Thyroid gland (tissue), 4 donors: ENCODE results near the gene RELL1.

ENCODE experiments used
- CTCF ChIP-seq, 6 experiments: fragments of 200-600 bp in 3 of 6; fragments of 450-650 bp in 3 of 6; sonication (generic) in 3 of 6; IDR thresholded peaks; one replicate each; pipeline ENCODE4 v1.5.1; 2016 to 2019; ENCODE audit warnings: antibody characterized with exemption in 6 of 6, mild to moderate bottlenecking in 2 of 6, inconsistent platforms in 1 of 6, moderate library complexity in 1 of 6
- POLR2A ChIP-seq, 2 donors: fragments of 450-650 bp; IDR thresholded peaks; one replicate each; pipeline ENCODE4 v1.6.1; 2017; ENCODE audit warnings: antibody characterized with exemption in 2 of 2, mild to moderate bottlenecking in 2 of 2, moderate library complexity in 1 of 2

GRCh38 chr4:37588150-37588549 lies 98.0 kb downstream of the RELL1 start:
- TF ChIP-seq POLR2A (IDR thresholded peaks at IDR 0.05) (no peak), CTCF (IDR thresholded peaks at IDR 0.05) (no peak)
